ENCODE measurements around the gene C22orf23. TPM values are rescaled to one million over a fixed set of nuclear protein-coding genes. Genes with fewer than 3 reads are reported as not detected.
A peak's percentile ranks its signal among the peaks of the same experiment; 100 is the strongest.

The C22orf23 gene
- not detected for total RNA-seq

- intact Hi-C loops (cut with DNase I) = loop anchor here (1.0 to 5.0 kb wide), 2 partner anchors 47 to 604 kb away; partner anchors contain the start of gene MICALL1
Observed at GRCh38 chr22:37953437-37954179, at the start of gene C22orf23, which contains the start of gene POLR2F. TSS of gene C22orf23 (minus strand) at chr22:37953601. CDS start at chr22:37953149, 452 bp downstream. TSS of gene POLR2F (plus strand) at chr22:37953699. CDS start at chr22:37953788, 89 bp downstream.

GRCh38 chr22:37999640-38000272 lies 46.4 kb upstream of the C22orf23 start:
- intact Hi-C loops (cut with DNase I) = no loop called here
- Histone ChIP-seq H3K27me3 (no peaks in the 10 kb centered on the region), H3K4me3 (no peak overlapping the region), H3K9me3 (no peaks in the 10 kb centered on the region), H3K27ac (no peak overlapping the region), H3K36me3 (no peaks in the 10 kb centered on the region), H3K4me1 (no peaks in the 10 kb centered on the region)
- TF ChIP-seq CTCF (IDR thresholded peaks at IDR 0.05) = no peak
- DNase-seq (ENCODE audit: low spot score in 2 of 2) = peak in 1 of 2 donors; percentile 14

More at GRCh38 chr22:37953437-37954179, at the start of gene C22orf23, which contains the start of gene POLR2F:
- peak; percentile 64 to 97 for DNase-seq (ENCODE audit: low spot score in 2 of 2)
- Histone ChIP-seq H3K27me3 (no peaks in the 10 kb centered on the region), H3K27ac (peak within 1 kb of the TSS; percentile 54 to 63), H3K4me3 (peak within 1 kb of the TSS; percentile 73 to 95), H3K4me1 (peaks cover 2 to 15% of the 10 kb centered on the region in 2 donors), H3K9me3 (no peaks in the 10 kb centered on the region), H3K36me3 (peaks cover 19 to 20% of the 10 kb centered on the region in 2 donors)
- TF ChIP-seq CTCF (IDR thresholded peaks at IDR 0.05) = no peak

- Histone ChIP-seq H3K4me3 (no peak overlapping the region), H3K36me3 (no peaks in the 10 kb centered on the region), H3K9me3 (no peaks in the 10 kb centered on the region), H3K27me3 (no peaks in the 10 kb centered on the region), H3K4me1 (no peaks in the 10 kb centered on the region), H3K27ac (no peak overlapping the region)
- intact Hi-C loops (cut with DNase I) = no loop called here
- no peak for TF ChIP-seq CTCF (IDR thresholded peaks at IDR 0.05)
- DNase-seq (ENCODE audit: low spot score in 2 of 2) = no peak
Observed at GRCh38 chr22:37999236-37999635, 45.8 kb upstream of the C22orf23 start.

GRCh38 chr22:37998543-37998942 lies 45.1 kb upstream of the C22orf23 start:
- TF ChIP-seq CTCF (IDR thresholded peaks at IDR 0.05) = no peak
- no peak overlapping the region for H3K27ac ChIP-seq
- no peaks in the 10 kb centered on the region for H3K4me1 ChIP-seq

GRCh38 chr22:37996515-37997246 lies 43.3 kb upstream of the C22orf23 start:
- Histone ChIP-seq H3K27me3 (no peaks in the 10 kb centered on the region), H3K9me3 (no peaks in the 10 kb centered on the region), H3K4me3 (no peak overlapping the region), H3K36me3 (no peaks in the 10 kb centered on the region), H3K27ac (no peak overlapping the region), H3K4me1 (no peaks in the 10 kb centered on the region)
- DNase-seq (ENCODE audit: low spot score in 2 of 2) = no peak
- intact Hi-C loops (cut with DNase I) = no loop called here
- no peak for TF ChIP-seq CTCF (IDR thresholded peaks at IDR 0.05)

More at GRCh38 chr22:37998543-37998942, 45.1 kb upstream of the C22orf23 start:
- intact Hi-C loops (cut with DNase I) = no loop called here
- no peaks in the 10 kb centered on the region for H3K27me3 ChIP-seq
- no peak for DNase-seq (ENCODE audit: low spot score in 2 of 2)
- H3K9me3 ChIP-seq = no peaks in the 10 kb centered on the region
- no peak overlapping the region for H3K4me3 ChIP-seq
- H3K36me3 ChIP-seq = no peaks in the 10 kb centered on the region

Data from ascending aorta (tissue), 2 donors.